GM12878 (cell line): ENCODE data around the gene FAM118B. TPM values are rescaled to one million over a fixed set of nuclear protein-coding genes. Genes with fewer than 3 reads are reported as not detected.

Experiments
- ATAC-seq: fragments of 200-7000 bp; cut with Tn5 transposase; 3 replicates; pipeline ENCODE4 v1.9.1; 2020; ENCODE audit warnings: mild to moderate bottlenecking, moderate library complexity
- BruUV-seq: library from RNA; stranded (reverse); fragments of 400-500 nt; replicated peaks from 2 replicates; lab custom pipeline; 2021; lab: Mats Ljungman, UMichigan
- CTCF ChIA-PET: fragments of 300-600 bp; sonication (Branson Sonifier 250); formaldehyde crosslinking; extraction: SDS; loops from one replicate; lab custom pipeline; 2021; ENCODE audit warnings: inconsistent platforms; lab: Yijun Ruan, JAX
- POLR2A ChIA-PET: fragments of 350-600 bp; formaldehyde crosslinking; extraction: SDS; loops from one replicate; lab custom pipeline; 2021; ENCODE audit warnings: inconsistent platforms; lab: Charles Lee
- RAD21 ChIA-PET: fragments of 300-600 bp; sonication (Branson Sonifier 250); formaldehyde crosslinking; loops from one replicate; lab custom pipeline; 2023; ENCODE audit warnings: antibody characterized with exemption; ENCODE audit not compliant: unreplicated experiment; lab: Charles Lee
- SMC1A ChIA-PET: fragments of 300-600 bp; sonication (Branson Sonifier 250); formaldehyde crosslinking; loops from one replicate; lab custom pipeline; 2023; ENCODE audit not compliant: unreplicated experiment, uncharacterized antibody; lab: Charles Lee
- DNase-seq: peaks from one replicate; pipeline ENCODE4 v3.0.0-alpha.2; 2011; ENCODE audit warnings: low read depth, low spot score
- FAIRE-seq: peaks from 3 replicates; lab custom pipeline; 2011; peaks lifted over from hg19 to GRCh38; lab: Jason Lieb, UNC
- H2AFZ ChIP-seq: 2 replicates; pipeline ENCODE4 v1.6.0; 2011; ENCODE audit warnings: low read depth, low read length, control low read depth; ENCODE audit not compliant: control insufficient read depth
- H3K27ac ChIP-seq: 2 replicates; pipeline ENCODE4 v1.5.1; 2011; ENCODE audit warnings: control low read depth; ENCODE audit not compliant: control insufficient read depth, insufficient read depth
- H3K27me3 ChIP-seq, 2 experiments: replicated peaks in 1 of 2; 2 replicates each; pipeline versions ENCODE4 v1.6.0 to v1.6.1; 2011; ENCODE audit warnings: low read length in 1 of 2; ENCODE audit not compliant: control insufficient read depth in 2 of 2, insufficient read depth in 2 of 2
- H3K36me3 ChIP-seq, 2 experiments: 2 replicates each; pipeline ENCODE4 v1.5.1; 2011; ENCODE audit warnings: low read length in 1 of 2; ENCODE audit not compliant: control insufficient read depth in 2 of 2, insufficient read depth in 2 of 2
- H3K4me1 ChIP-seq: 2 replicates; pipeline ENCODE4 v1.6.1; 2011; ENCODE audit warnings: mild to moderate bottlenecking, low read length, moderate library complexity, mixed read lengths; ENCODE audit not compliant: control insufficient read depth, insufficient read depth
- H3K4me2 ChIP-seq: 2 replicates; pipeline ENCODE4 v1.6.0; 2011; ENCODE audit warnings: control low read depth; ENCODE audit not compliant: control insufficient read depth, insufficient read depth
- H3K4me3 ChIP-seq: fragments of 200-600 bp; sonication (generic); 2 replicates; pipeline ENCODE4 v1.5.1; 2016
- H3K79me2 ChIP-seq: 2 replicates; pipeline ENCODE4 v1.6.0; 2011; ENCODE audit warnings: low read length; ENCODE audit not compliant: control insufficient read depth, insufficient read depth
- H3K9ac ChIP-seq: 2 replicates; pipeline ENCODE4 v1.8.0; 2011; ENCODE audit warnings: low read length, control low read depth, mixed read lengths; ENCODE audit not compliant: control insufficient read depth, insufficient read depth
- H3K9me3 ChIP-seq: replicated peaks from 3 replicates; pipeline ENCODE4 v1.5.1; 2011; ENCODE audit warnings: mild to moderate bottlenecking, low read length; ENCODE audit not compliant: control insufficient read depth, insufficient read depth
- H4K20me1 ChIP-seq: 2 replicates; pipeline ENCODE4 v1.6.0; 2011; ENCODE audit not compliant: control insufficient read depth, insufficient read depth
- CREB1 ChIP-seq: IDR thresholded peaks from 2 replicates; pipeline ENCODE4 v1.6.1; 2012; ENCODE audit warnings: low read depth, mild to moderate bottlenecking, inconsistent platforms
- KAT2A ChIP-seq: conservative IDR thresholded peaks from 2 replicates; pipeline ENCODE4 v1.6.1; 2011; ENCODE audit warnings: low read depth, low read length; ENCODE audit not compliant: control insufficient read depth
- NBN ChIP-seq: fragments of 450-650 bp; IDR thresholded peaks from 2 replicates; pipeline ENCODE4 v1.6.1; 2016
- NFIC ChIP-seq: IDR thresholded peaks from 2 replicates; pipeline ENCODE4 v1.6.1; 2012; ENCODE audit warnings: low read depth, mild to moderate bottlenecking, inconsistent platforms, low read length, moderate library complexity
- NFYA ChIP-seq: IDR thresholded peaks from 2 replicates; pipeline ENCODE4 v1.6.1; 2011; ENCODE audit warnings: low read depth, mild to moderate bottlenecking, low read length, improper control_type of control experiment, borderline replicate concordance
- RB1 ChIP-seq: fragments of 450-650 bp; formaldehyde crosslinking; IDR thresholded peaks from 2 replicates; pipeline ENCODE4 v1.6.1; 2017; ENCODE audit warnings: mild to moderate bottlenecking, borderline replicate concordance
- SREBF1 ChIP-seq: IDR thresholded peaks from 2 replicates; pipeline ENCODE4 v1.6.1; 2012; ENCODE audit warnings: mild to moderate bottlenecking, low read length
- SRF ChIP-seq, 2 experiments: IDR thresholded peaks; 2 replicates each; pipeline ENCODE4 v1.6.1; 2011; ENCODE audit warnings: low read depth in 2 of 2, low read length in 2 of 2, mild to moderate bottlenecking in 1 of 2, moderate library complexity in 1 of 2
- USF2 ChIP-seq: IDR thresholded peaks from 2 replicates; pipeline ENCODE4 v1.6.1; 2011; ENCODE audit warnings: low read depth, low read length, improper control_type of control experiment, borderline replicate concordance
- ZNF24 ChIP-seq: fragments of 450-650 bp; IDR thresholded peaks from 2 replicates; pipeline ENCODE4 v1.6.1; 2017; ENCODE audit warnings: antibody characterized with exemption, mild to moderate bottlenecking
- ZNF622 ChIP-seq: fragments of 450-650 bp; IDR thresholded peaks from 2 replicates; pipeline ENCODE4 v1.6.1; 2017; ENCODE audit warnings: mild to moderate bottlenecking, inconsistent platforms
- WGBS: methylation state at CpG from one replicate; pipeline ENCODE4 v1.1.6; 2016; ENCODE audit warnings: low lambda C conversion rate; ENCODE audit not compliant: insufficient replicate concordance, insufficient coverage; ENCODE audit errors: missing lambda C conversion rate; 5-methylcytosine and 5-hydroxymethylcytosine counted together
- in situ Hi-C: fragments of 300-500 bp; cut with MboI; formaldehyde crosslinking; loops from 9 replicates; pipeline ENCODE4 v1.14.3; 2018; ENCODE audit warnings: mixed read lengths
- intact Hi-C: fragments of 100-400 bp; cut with micrococcal nuclease; formaldehyde crosslinking; loops from one replicate; pipeline ENCODE4 v1.14.2; 2022; ENCODE audit not compliant: unreplicated experiment
- polyA plus RNA-seq, 11 experiments: library from polyadenylated mRNA; depleted of rRNA in 4 of 11; unstranded in 6 of 11; stranded (reverse) in 5 of 11; fragments of >200 nt; fragmentation: Nextera tagmentation in 4 of 11; fragmentation: Illumina TruSeq in 1 of 11; extraction: Ambion mirVana in 4 of 11; extraction: Trizol in 1 of 11; gene quantifications; 1 replicate in 1 of 11; 2 replicates in 10 of 11; pipeline versions ENCODE4 v1.2.1 to v1.2.3, GENCODE V29; 2011 to 2016; ENCODE audit warnings: inconsistent platforms in 2 of 11, missing spikeins in 2 of 11, low read depth in 1 of 11
- total RNA-seq, 4 experiments: library from RNA; depleted of rRNA in 3 of 4; stranded (reverse); fragments of >200 nt in 3 of 4; fragmentation: Illumina TruSeq in 1 of 4; extraction: Trizol in 1 of 4; gene quantifications; 2 replicates each; pipeline versions ENCODE4 v1.2.1 to v1.2.3, GENCODE V29; 2013 to 2021

FAM118B gene
- total and polyA plus RNA-seq, 10 of the 15 experiments (the other 5 are each of a cell fraction or from before 2014, with no cell fraction given): 12.8 to 29.7 (median 16.5) TPM

- WGBS: 74% methylated on average over 6 of the region's 6 CpGs
- ChIA-PET POLR2A (interaction anchor here (1.5 kb wide), 1 partner anchor 11 kb away, joined by 3 read pairs; no protein-coding TSS in a partner anchor), CTCF (interaction anchor here (0.8 kb wide), 1 partner anchor 249 kb away, joined by 4 read pairs; no protein-coding TSS in a partner anchor)
Measured at GRCh38 chr11:126231725-126232459, 20.3 kb downstream of the FAM118B start.

More at GRCh38 chr11:126231725-126232459, 20.3 kb downstream of the FAM118B start:
- H2AFZ ChIP-seq: no peak overlapping the region
- no peaks in the 10 kb centered on the region for H3K4me1 ChIP-seq
- H3K4me3 ChIP-seq: no peak overlapping the region
- no TSS peak for BruUV-seq
- H4K20me1 ChIP-seq: no peaks in the 10 kb centered on the region
- SMC1A ChIA-PET: no interaction called here
- FAIRE-seq: no peak
- intact Hi-C loops (no loop called here), in situ Hi-C loops (no loop called here)
- no peak overlapping the region for H3K27ac ChIP-seq
- ATAC-seq: no peak
- peaks cover 2 to 4% of the 10 kb centered on the region in 2 experiments; a peak in 3 of 4 replicates for H3K36me3 ChIP-seq
- no peaks in the 10 kb centered on the region for H3K9me3 ChIP-seq
- H3K27me3 ChIP-seq: no peaks in the 10 kb centered on the region
- no peak overlapping the region for H3K9ac ChIP-seq
- TF ChIP-seq SREBF1 (no peak), NBN (no peak), KAT2A (no peak), ZNF622 (no peak), NFYA (no peak), SRF (IDR thresholded peaks at IDR 0.05; ENCODE audit: low read depth in 2 of 2, low read length in 2 of 2) (no peak), USF2 (no peak), ZNF24 (no peak), CREB1 (no peak), NFIC (no peak), RB1 (no peak)
- no peak for DNase-seq
- RAD21 ChIA-PET: no interaction called here
- no peaks in the 10 kb centered on the region for H3K79me2 ChIP-seq
- H3K4me2 ChIP-seq: no peak overlapping the region
